GM18861 (cell line): ENCODE measurements around the gene RPS2.
"Not testable (repeated sequence)": the region's sequence is repeated elsewhere in the genome, so short reads cannot be mapped to it uniquely, and the experiment has no call there.

Source experiments
- ATAC-seq: cut with Tn5 transposase; IDR thresholded peaks from one replicate; pipeline ENCODE4 v1.9.1; 2021; ENCODE audit not compliant: unreplicated experiment

The RPS2 gene

GRCh38 chr16:1942810-1943726 lies 21.6 kb downstream of the RPS2 start, which contains the start of gene MSRB1:
Gene MSRB1 (minus strand): TSS chr16:1943199. CDS start chr16:1943156, 43 bp downstream.
- ATAC-seq = peak; percentile 82

- ATAC-seq = no peak
Measured at GRCh38 chr16:1942047-1942809, 22.4 kb downstream of the RPS2 start.

GRCh38 chr16:1941162-1942046 lies 23.2 kb downstream of the RPS2 start:
- no peak for ATAC-seq

GRCh38 chr16:1940273-1941161 lies 24.1 kb downstream of the RPS2 start:
- no peak for ATAC-seq

- ATAC-seq = not testable (repeated sequence)
Measured at GRCh38 chr16:1939833-1940232, 24.8 kb downstream of the RPS2 start.

- no peak for ATAC-seq
Measured at GRCh38 chr16:1938910-1939309, 25.7 kb downstream of the RPS2 start.

GRCh38 chr16:1938316-1938715 lies 26.3 kb downstream of the RPS2 start:
- ATAC-seq = no peak

- no peak for ATAC-seq
Measured at GRCh38 chr16:1936945-1937479, 27.6 kb downstream of the RPS2 start.

GRCh38 chr16:1933097-1933661 lies 31.4 kb downstream of the RPS2 start:
- ATAC-seq = no peak

- no peak for ATAC-seq
Measured at GRCh38 chr16:1932050-1933028, 32.3 kb downstream of the RPS2 start.

- ATAC-seq = no peak
Measured at GRCh38 chr16:1930338-1930720, 34.3 kb downstream of the RPS2 start.

GRCh38 chr16:1929578-1930337 lies 34.9 kb downstream of the RPS2 start:
- peak; percentile 83 for ATAC-seq

GRCh38 chr16:1929105-1929504 lies 35.5 kb downstream of the RPS2 start:
- ATAC-seq = peak; percentile 14

GRCh38 chr16:1926271-1926670 lies 38.4 kb downstream of the RPS2 start:
- no peak for ATAC-seq

GRCh38 chr16:1924095-1924494 lies 40.5 kb downstream of the RPS2 start:
- ATAC-seq = no peak

- ATAC-seq = no peak
Measured at GRCh38 chr16:1923299-1924034, 41.2 kb downstream of the RPS2 start.

GRCh38 chr16:1922357-1922756 lies 42.3 kb downstream of the RPS2 start:
- ATAC-seq = no peak
